Nucleus accumbens (tissue), 56 donors: Measurements from ENCODE around the gene EBPL.
A peak's percentile ranks its signal among the peaks of the same experiment; 100 is the strongest.

ENCODE experiments used
- DNase-seq, 56 donors: peaks; one replicate each; lab custom pipeline; 2025; lab: John Stamatoyannopoulos, UW

EBPL gene

GRCh38 chr13:49678191-49678914, 12.9 kb downstream of the EBPL start:
- DNase-seq = no peak

GRCh38 chr13:49676581-49677298, 14.5 kb downstream of the EBPL start:
- DNase-seq = no peak

- no peak for DNase-seq
Measured at GRCh38 chr13:49670828-49671227, 20.5 kb downstream of the EBPL start.

- DNase-seq = peak in 48 of 56 donors; percentile 1 to 72 (median 31)
Measured at GRCh38 chr13:49669735-49670309, 21.5 kb downstream of the EBPL start.

GRCh38 chr13:49667773-49668172, 23.5 kb downstream of the EBPL start:
- no peak for DNase-seq

GRCh38 chr13:49664606-49665005, 26.7 kb downstream of the EBPL start:
- no peak for DNase-seq

GRCh38 chr13:49657241-49657641, 34.0 kb downstream of the EBPL start:
- peak in 2 of 56 donors; percentile 10 to 31 for DNase-seq

- DNase-seq = no peak
Measured at GRCh38 chr13:49655906-49656305, 35.4 kb downstream of the EBPL start.

GRCh38 chr13:49654011-49654410, 37.3 kb downstream of the EBPL start:
- DNase-seq = no peak

- no peak for DNase-seq
Measured at GRCh38 chr13:49653478-49653877, 37.8 kb downstream of the EBPL start.

GRCh38 chr13:49652355-49653305, 38.7 kb downstream of the EBPL start:
- DNase-seq = peak in 5 of 56 donors; percentile 2 to 10 (median 4)

GRCh38 chr13:49651570-49652354, 39.5 kb downstream of the EBPL start:
- DNase-seq = no peak

- DNase-seq = no peak
Measured at GRCh38 chr13:49649963-49650312, 41.3 kb downstream of the EBPL start.

- DNase-seq = no peak
Measured at GRCh38 chr13:49649244-49649962, 41.9 kb downstream of the EBPL start.

GRCh38 chr13:49646688-49647087, 44.6 kb downstream of the EBPL start:
- DNase-seq = no peak

GRCh38 chr13:49645451-49645850, 45.8 kb downstream of the EBPL start:
- no peak for DNase-seq

GRCh38 chr13:49643035-49643646, 48.1 kb downstream of the EBPL start:
- no peak for DNase-seq

- peak in 9 of 56 donors; percentile 3 to 25 (median 9) for DNase-seq
Measured at GRCh38 chr13:49641801-49642291, 49.4 kb downstream of the EBPL start.

GRCh38 chr13:49638744-49639072, 52.6 kb downstream of the EBPL start:
- DNase-seq = no peak
